Hematopoietic multipotent progenitor cell treated with erythropoietin and hydrocortisone succinate and interleukin-3 and kit ligand, for 4 days (in vitro differentiated cells): Measurements from ENCODE around the gene SFRP5.

Source experiments
- DNase-seq: peaks from one replicate; pipeline ENCODE4 v3.0.0-alpha.2; 2015

Gene SFRP5

DNA sequence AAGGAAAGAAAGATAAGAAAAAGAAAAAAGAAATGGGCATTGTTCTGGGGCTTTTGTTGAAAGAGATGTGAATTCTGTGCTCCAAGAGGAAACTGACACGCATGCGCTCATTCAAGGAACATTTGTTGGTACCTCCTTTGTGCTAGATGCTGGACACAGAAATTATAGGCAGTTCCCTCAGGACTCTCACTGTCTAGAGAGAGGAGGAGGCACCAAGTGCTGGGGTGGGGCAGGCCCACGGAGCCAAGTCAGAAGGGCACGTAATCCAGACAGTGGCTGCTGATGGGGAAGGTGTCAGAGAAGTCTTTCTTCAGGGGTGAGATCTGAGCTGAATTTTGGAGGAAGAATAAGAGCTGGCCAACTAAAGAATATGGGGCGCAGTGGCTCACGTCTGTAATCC, 37.8 kb downstream of the SFRP5 start:
- DNase-seq: no peak

DNA sequence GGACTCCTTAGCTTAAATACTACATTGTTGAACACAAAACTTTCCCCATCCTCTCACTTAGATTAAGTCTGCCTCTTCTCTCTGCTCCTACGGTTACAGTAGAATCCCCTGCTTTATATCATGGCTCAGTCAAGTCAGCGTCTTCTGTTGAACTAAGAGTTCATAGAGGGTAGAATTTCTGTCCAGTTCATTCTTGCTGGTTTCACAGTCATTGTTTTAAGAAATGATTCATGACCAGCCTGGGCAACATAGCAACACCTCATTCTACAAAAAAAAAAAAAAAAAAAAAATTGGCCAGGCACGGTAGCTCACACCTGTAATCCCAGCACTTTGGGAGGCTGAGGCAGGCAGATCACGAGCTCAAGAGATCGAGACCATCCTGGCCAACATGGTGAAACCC, 38.5 kb downstream of the SFRP5 start:
- no peak for DNase-seq

DNA sequence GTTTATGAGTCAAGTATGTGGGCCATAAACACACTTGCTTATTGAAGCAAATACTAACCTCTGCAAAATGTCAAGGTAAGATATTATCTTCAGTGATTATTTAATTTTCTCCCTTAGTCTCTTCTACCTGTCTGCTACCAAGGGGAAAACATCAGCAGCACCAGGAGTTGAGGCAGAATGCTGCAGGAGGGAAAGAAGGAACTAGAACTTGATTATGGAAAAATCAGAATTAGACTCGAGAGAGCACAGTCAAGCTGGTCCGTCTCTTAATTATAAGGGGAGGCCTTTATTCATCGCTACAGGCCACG, 39.8 kb downstream of the SFRP5 start:
- no peak for DNase-seq

DNA sequence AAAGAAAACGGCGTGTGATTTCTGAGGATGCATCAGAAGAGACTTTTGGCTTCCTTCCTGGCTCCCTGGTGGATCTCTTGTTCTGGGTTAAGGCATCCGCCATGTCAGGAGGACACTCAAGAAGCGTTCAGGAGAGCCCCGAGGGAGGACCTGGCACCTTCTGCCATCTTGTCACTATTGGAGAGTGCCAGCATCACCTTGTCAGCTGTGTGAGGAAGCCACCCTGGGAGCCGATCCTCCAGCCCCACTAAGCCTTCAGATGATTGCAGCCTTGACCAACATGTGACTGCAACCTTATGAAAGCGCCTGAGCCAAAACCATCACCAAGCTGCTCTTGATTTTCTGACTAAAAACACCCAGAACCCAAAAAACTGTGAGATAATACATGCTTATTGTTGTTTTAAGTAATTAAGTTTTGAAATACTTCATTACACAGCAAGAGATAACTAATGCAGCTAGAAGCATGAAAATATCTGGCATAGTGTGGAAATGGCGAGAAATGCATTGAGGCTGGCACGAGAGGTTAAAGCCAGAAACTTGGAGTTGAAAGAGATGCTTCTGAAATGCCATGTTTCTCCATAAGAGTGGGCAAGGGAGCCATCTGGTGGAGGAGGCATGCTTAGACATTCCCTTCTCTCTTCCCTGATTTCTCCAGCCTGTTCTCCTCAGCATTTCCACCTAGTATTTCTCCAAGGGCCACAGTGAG, 40.3 kb downstream of the SFRP5 start:
- peak; percentile 85 for DNase-seq

DNA sequence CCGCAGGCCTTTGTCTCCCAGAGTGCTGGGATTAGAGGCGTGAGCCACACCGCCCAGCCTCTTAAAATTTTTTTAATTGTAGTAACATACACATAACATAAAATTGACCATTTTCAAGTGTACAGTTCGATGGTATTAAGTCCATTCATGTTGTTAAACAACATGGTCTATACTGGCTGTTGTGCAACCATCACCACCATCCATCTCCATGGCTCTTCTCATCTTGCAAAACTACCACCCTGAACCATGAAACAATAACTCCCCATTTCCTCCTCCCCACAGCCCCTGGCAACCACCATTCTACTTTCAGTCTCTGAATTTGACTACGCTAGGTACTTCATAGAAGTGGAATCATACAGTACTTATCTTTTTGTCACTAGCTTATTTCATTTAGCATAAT, 42.8 kb downstream of the SFRP5 start:
- no peak for DNase-seq

DNA sequence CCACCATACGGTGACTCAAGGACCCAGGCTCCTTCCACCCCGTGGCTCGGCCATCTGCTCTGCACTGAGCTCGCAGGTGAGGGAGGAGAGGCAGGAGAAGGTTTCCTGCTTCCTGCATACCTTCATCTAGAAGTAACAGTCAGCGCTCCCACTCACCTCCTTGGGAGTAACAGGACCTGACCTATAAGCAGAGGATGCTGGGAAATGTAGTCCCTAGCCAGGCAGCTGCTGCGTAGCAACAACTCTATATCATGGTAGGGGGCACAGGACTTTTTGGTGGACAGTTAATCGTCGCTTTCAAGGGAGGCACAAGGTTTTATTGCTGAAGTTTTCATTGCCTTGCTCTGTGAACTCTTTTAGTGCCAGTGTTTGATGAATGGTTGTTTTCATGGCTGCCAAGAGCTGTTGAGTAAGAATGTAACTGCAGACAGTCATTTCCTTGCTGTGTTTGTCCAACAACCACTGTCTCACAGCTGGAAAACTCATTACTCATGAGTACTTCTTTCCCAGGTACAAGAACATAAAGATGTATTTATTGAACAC, 45.1 kb downstream of the SFRP5 start:
- no peak for DNase-seq

DNA sequence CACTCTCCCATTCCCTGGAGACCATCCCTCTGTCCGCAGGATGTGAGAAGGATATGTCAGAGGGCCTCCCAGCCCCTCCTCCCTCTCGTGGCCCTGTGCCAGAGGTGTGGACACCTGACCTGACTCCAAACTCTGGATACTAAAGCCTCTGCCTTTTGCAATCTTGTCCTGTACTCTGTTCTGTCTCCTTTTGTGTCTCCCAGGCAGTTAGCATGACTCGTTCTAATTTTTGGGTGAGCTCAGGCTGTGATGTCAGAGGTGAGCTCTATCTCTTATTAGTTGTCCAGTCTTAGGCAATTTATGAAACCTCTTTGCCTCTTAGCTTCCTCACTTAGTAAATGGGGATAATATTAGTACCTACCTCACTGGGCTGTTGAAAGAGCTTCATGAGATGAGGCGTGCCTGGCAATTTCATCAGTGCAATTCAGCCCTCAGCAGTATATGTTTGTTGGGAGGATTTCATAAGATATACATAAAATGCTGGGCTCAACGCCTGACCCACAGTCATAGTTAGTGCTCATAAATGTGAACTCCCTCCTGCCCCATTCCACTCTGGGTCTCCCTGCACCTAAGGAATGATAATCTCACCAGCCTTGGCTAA, 47.4 kb downstream of the SFRP5 start:
- DNase-seq: peak; percentile 45

DNA sequence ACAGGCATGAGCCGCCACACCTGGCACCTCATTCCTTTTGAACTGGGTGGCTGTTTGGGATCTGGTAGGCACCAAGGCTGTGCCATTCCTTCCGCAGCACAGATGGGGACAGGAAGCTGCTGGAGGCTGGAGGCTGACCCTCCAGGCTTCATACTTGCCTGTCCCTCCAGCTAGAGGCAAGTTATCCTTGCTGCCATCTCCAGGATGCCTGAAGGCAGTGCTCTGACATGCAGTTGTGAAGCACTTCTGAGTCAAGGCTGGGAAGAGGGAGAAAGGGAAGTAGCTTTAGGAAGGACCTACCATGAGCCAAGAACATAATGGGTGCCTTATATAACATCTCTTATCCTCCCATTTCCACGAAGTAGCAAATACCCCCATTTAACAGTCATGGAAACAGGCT, 48.8 kb downstream of the SFRP5 start:
- no peak for DNase-seq

DNA sequence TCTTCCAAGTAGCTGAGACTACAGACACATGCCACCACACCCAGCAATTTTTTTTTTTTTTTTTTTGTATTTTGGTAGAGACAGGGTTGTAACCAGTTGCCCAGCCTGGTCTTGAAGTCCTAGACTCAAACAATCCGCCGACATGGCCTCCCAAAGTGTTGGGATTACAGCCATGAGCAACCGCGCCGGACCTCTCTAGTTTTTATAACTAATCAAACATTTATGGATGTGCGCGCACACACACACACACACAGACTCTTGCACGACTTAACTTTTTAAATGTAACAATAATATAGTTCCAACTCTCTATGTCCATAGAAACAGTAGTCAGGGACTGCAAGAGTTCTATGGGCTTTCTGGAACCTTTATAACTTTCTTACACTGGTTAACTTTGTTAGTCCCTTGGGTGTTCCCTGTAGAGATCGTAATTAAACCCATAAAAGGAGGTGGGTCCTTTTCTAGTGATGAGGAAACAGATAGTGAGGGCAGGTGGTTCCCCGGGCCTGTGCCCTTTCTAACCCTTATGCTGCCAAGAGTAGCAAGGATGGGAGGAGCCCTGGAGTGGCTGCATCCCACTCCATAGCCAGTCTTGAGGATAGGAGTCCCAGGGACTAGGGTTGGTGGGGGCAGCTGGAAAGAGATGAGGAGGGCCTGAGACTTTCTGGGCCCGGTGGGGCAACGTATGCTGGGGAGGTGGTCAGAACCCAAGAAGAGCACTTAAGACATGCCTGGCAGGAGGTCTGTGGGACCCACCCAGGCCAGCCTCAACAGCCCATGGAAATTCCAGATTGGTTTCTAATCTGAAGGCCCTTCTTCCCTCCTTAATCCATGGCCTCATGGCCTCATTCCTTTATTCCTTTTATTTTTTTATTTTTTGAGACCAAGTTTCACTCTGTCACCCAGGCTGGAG, 49.7 kb downstream of the SFRP5 start:
- DNase-seq: no peak

DNA sequence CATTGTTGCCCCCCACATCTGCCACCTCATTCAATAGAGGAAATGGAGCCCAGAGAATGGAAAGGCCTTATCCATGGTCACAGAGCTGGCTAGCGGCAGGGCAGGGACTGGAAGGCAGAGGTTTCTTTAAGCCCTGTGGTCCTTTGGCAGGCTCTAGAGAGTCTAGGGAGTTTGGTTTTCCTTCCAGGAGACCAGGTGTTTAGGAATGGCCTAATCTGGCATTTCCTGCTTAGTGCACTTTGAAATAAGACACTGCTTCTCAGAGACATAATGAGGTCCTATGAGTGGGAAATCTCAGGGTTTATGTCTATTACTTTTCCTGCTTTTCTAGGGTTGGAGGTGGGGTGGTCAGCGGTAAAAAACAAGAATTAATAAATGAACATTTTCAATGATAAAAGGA, 52.2 kb downstream of the SFRP5 start:
- no peak for DNase-seq

DNA sequence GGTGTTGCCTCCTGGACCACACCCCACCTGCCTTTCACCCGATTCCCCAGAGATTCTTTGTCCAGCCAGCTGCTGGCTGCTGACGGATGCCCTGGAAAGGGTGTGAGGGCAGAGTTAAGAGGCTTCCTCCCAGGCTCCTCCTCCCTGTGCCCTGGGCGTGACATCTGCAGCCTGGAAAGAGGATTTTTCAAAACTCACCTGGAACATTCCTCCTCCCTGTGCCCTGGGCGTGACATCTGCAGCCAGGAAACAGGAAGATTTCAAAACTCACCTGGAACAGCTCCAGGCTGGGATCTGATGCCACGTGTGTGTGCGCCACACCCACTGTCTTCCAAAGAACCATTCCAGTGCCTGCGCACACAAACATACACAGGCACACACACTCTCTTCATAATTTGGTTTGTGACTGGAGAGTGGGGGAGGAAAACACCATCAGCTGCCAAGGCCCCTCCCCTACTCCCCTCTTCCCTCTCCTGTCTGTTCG, 53.1 kb downstream of the SFRP5 start:
- no peak for DNase-seq

DNA sequence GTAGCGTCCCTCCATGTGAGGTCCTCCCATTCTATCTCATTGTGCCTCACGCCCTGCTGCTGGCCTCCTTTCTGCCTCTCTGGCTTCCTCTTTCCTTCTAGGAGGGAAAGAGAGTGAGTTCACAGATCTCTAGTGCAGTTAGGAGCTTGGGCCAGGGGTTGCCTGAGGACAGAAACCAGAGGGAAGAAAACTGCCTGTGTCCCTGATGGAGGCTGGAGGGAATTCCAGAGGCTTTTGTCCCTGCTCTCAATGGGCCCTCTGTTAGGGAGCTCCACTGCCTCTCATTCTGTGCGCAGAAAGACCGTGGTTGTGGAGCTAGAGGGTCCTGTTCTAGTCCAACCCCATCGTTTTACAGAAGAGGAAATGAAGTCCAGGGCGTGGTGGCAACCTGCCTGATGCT, 53.6 kb downstream of the SFRP5 start:
- peak; percentile 68 for DNase-seq

DNA sequence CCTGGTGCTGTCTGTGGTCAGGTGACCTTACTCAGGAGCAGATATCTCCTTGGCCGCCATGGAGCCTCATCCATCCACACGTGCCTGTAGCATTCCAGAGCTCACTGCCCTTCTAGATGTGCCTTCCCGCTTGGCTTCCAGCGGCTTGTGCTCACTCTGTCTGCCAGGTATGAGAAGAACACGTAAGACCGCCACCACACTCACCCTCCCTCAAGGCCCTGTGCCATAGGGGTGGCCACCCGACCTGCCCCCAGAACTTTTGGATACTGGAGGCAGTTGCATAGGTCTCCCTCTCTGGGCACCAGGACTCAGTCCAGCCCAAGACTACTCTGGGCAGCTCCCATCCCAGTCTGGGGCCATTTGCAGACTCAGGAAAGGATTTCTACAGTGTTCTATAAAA, 54.2 kb downstream of the SFRP5 start:
- no peak for DNase-seq
